B cell (primary cell): ENCODE data around the gene BMS1. TPM values are rescaled to one million over a fixed set of nuclear protein-coding genes. Genes with fewer than 3 reads are reported as not detected.

ENCODE experiments used
- ATAC-seq: fragments of 200-7000 bp; cut with Tn5 transposase; one replicate; pipeline ENCODE4 v1.10.0; 2021; ENCODE audit warnings: low read depth, mild to moderate bottlenecking, moderate number of reproducible peaks, moderate library complexity
- CTCF ChIA-PET: fragments of 350-600 bp; sonication (Branson Sonifier 250); formaldehyde crosslinking; loops from one replicate; lab custom pipeline; 2021; ENCODE audit warnings: antibody characterized with exemption, inconsistent platforms; lab: Charles Lee
- POLR2A ChIA-PET: fragments of 350-600 bp; sonication (Branson Sonifier 250); formaldehyde crosslinking; loops from one replicate; lab custom pipeline; 2021; ENCODE audit warnings: antibody characterized with exemption; lab: Charles Lee
- DNase-seq: peaks from one replicate; pipeline ENCODE4 v3.0.0; 2013
- H2AFZ ChIP-seq: 2 replicates; pipeline ENCODE4 v1.6.1; 2012; ENCODE audit warnings: mild to moderate bottlenecking, low read depth, low read length; ENCODE audit not compliant: insufficient read depth, poor library complexity, severe bottlenecking
- H3K27ac ChIP-seq, 2 donors: 1 replicate in 1 of 2; 2 replicates in 1 of 2; pipeline ENCODE4 v1.5.1; 2012 to 2013; ENCODE audit warnings: low read length in 2 of 2, mild to moderate bottlenecking in 2 of 2, moderate library complexity in 1 of 2
- H3K27me3 ChIP-seq, 4 experiments: fragments of 200-600 bp in 1 of 4; sonication (generic) in 1 of 4; replicated peaks in 1 of 4; 1 replicate in 2 of 4; 2 replicates in 2 of 4; pipeline versions ENCODE4 v1.6.1 to v1.7.0; 2013 to 2016; ENCODE audit warnings: low read length in 3 of 4, mild to moderate bottlenecking in 2 of 4, mixed read lengths in 1 of 4, moderate library complexity in 1 of 4; ENCODE audit not compliant: insufficient read depth in 4 of 4, control insufficient read depth in 3 of 4; ENCODE audit errors: control extremely low read depth in 1 of 4
- H3K36me3 ChIP-seq, 2 experiments: replicated peaks in 1 of 2; 1 replicate in 1 of 2; 2 replicates in 1 of 2; pipeline versions ENCODE4 v1.6.1 to v1.7.1; 2013; ENCODE audit warnings: low read length in 1 of 2; ENCODE audit not compliant: insufficient read depth in 2 of 2, control insufficient read depth in 1 of 2; ENCODE audit errors: control extremely low read depth in 1 of 2, extremely low read depth in 1 of 2
- H3K4me1 ChIP-seq, 2 donors: fragments of 200-600 bp in 1 of 2; sonication (generic) in 1 of 2; 1 replicate in 1 of 2; 2 replicates in 1 of 2; pipeline versions ENCODE4 v1.5.1 to v1.6.1; 2013 to 2017; ENCODE audit warnings: low read length in 2 of 2; ENCODE audit not compliant: control insufficient read depth in 2 of 2, insufficient read depth in 2 of 2
- H3K4me2 ChIP-seq: replicated peaks from 2 replicates; pipeline ENCODE3; 2012; ENCODE audit warnings: mild to moderate bottlenecking, low read depth, low read length; ENCODE audit not compliant: poor library complexity, severe bottlenecking
- H3K4me3 ChIP-seq, 5 experiments: fragments of 200-600 bp in 1 of 5; sonication (generic) in 1 of 5; 1 replicate in 3 of 5; 2 replicates in 2 of 5; pipeline versions ENCODE4 v1.5.1 to v1.7.0; 2011 to 2016; ENCODE audit warnings: low read length in 4 of 5, mild to moderate bottlenecking in 4 of 5, low read depth in 2 of 5, control low read depth in 1 of 5, moderate library complexity in 1 of 5; ENCODE audit not compliant: insufficient read depth in 1 of 5; ENCODE audit errors: control extremely low read depth in 1 of 5, extremely low read depth in 1 of 5
- H3K79me2 ChIP-seq: fragments of 200-600 bp; sonication (generic); one replicate; pipeline ENCODE4 v1.6.0; 2016; ENCODE audit warnings: low read length; ENCODE audit not compliant: control insufficient read depth, insufficient read depth
- H3K9ac ChIP-seq: fragments of 200-600 bp; sonication (generic); 2 replicates; pipeline ENCODE4 v1.6.1; 2017; ENCODE audit warnings: mild to moderate bottlenecking, low read length, moderate library complexity
- H3K9me3 ChIP-seq, 3 donors: one replicate each; pipeline versions ENCODE4 v1.6.1 to v1.7.1; 2013; ENCODE audit warnings: low read length in 2 of 3; ENCODE audit not compliant: control insufficient read depth in 2 of 3, insufficient read depth in 1 of 3; ENCODE audit errors: control extremely low read depth in 1 of 3
- H4K20me1 ChIP-seq: 2 replicates; pipeline ENCODE4 v1.6.0; 2012; ENCODE audit warnings: mild to moderate bottlenecking, low read length; ENCODE audit not compliant: insufficient read depth, control insufficient read depth, poor library complexity, severe bottlenecking
- H3K27ac Mint-ChIP-seq: one replicate; pipeline ENCODE4 v1.8.0; 2021; ENCODE audit warnings: mixed read lengths
- H3K27me3 Mint-ChIP-seq: one replicate; pipeline ENCODE4 v1.8.0; 2021; ENCODE audit warnings: mixed read lengths
- H3K4me1 Mint-ChIP-seq: one replicate; pipeline ENCODE4 v1.8.0; 2021; ENCODE audit warnings: mixed read lengths
- H3K4me3 Mint-ChIP-seq: one replicate; pipeline ENCODE4 v1.8.0; 2021; ENCODE audit warnings: mixed read lengths
- H3K9me3 Mint-ChIP-seq: one replicate; pipeline ENCODE4 v1.8.0; 2022; ENCODE audit warnings: mixed read lengths; ENCODE audit not compliant: insufficient read depth
- EZH2 ChIP-seq: IDR thresholded peaks from 2 replicates; pipeline ENCODE4 v1.6.1; 2012; ENCODE audit warnings: borderline replicate concordance, low read depth, mild to moderate bottlenecking, moderate library complexity, low read length; ENCODE audit not compliant: insufficient read depth, poor library complexity, severe bottlenecking
- WGBS: methylation state at CpG from one replicate; pipeline ENCODE4 v1.1.5; 2013; ENCODE audit warnings: missing lambda C conversion rate; ENCODE audit not compliant: insufficient coverage; 5-methylcytosine and 5-hydroxymethylcytosine counted together
- intact Hi-C: fragments of 100-400 bp; cut with micrococcal nuclease; formaldehyde crosslinking; loops from one replicate; pipeline ENCODE4 v1.10.0; 2022
- polyA plus RNA-seq: library from polyadenylated mRNA; depleted of rRNA; stranded (reverse); fragments of >200 nt; gene quantifications from 2 replicates; pipeline ENCODE4 v1.2.3, GENCODE V29; 2012
- total RNA-seq, 2 donors: library from RNA; stranded (reverse); fragments of 120-200 nt in 1 of 2; gene quantifications; 1 replicate in 1 of 2; 2 replicates in 1 of 2; pipeline versions ENCODE4 v1.2.3 to v1.2.4, GENCODE V29; 2013 to 2022
- TF ChIP-seq, protein P1 (sequence below): fragments of 200-600 bp; IDR thresholded peaks from one replicate; pipeline ENCODE4 v1.8.0; 2022; ENCODE audit warnings: antibody characterized with exemption, mild to moderate bottlenecking

The BMS1 gene
- total and polyA plus RNA-seq, 2 donors (not counting 1 experiment from before 2014, with no cell fraction given), result 3.1 to 17.5 TPM

GRCh38 chr10:42783181-42783549, 570 bp downstream of the BMS1 start:
- H3K27ac Mint-ChIP-seq, result peak overlapping the region; percentile 89
- peaks cover 23% of the 10 kb centered on the region for H3K79me2 ChIP-seq
- H3K4me1 ChIP-seq, result peaks cover 12 to 13% of the 10 kb centered on the region in 2 donors
- peaks cover 2 to 29% of the 10 kb centered on the region in 2 experiments for H3K36me3 ChIP-seq
- peak overlapping the region; percentile 93 for H2AFZ ChIP-seq
- peaks cover 4% of the 10 kb centered on the region for H3K27me3 Mint-ChIP-seq
- WGBS, result 16% methylated on average over 8 of the region's 11 CpGs
- H3K4me3 Mint-ChIP-seq, result peak overlapping the region; percentile 96
- no peaks in the 10 kb centered on the region for H3K9me3 Mint-ChIP-seq
- TF ChIP-seq EZH2, result no peak
- TF ChIP-seq, protein P1, sequence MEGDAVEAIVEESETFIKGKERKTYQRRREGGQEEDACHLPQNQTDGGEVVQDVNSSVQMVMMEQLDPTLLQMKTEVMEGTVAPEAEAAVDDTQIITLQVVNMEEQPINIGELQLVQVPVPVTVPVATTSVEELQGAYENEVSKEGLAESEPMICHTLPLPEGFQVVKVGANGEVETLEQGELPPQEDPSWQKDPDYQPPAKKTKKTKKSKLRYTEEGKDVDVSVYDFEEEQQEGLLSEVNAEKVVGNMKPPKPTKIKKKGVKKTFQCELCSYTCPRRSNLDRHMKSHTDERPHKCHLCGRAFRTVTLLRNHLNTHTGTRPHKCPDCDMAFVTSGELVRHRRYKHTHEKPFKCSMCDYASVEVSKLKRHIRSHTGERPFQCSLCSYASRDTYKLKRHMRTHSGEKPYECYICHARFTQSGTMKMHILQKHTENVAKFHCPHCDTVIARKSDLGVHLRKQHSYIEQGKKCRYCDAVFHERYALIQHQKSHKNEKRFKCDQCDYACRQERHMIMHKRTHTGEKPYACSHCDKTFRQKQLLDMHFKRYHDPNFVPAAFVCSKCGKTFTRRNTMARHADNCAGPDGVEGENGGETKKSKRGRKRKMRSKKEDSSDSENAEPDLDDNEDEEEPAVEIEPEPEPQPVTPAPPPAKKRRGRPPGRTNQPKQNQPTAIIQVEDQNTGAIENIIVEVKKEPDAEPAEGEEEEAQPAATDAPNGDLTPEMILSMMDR, result no peak
- H3K27ac ChIP-seq, result peak overlapping the region in 1 of 2 donors; percentile 81
- H3K4me2 ChIP-seq, result peak overlapping the region; percentile 76
- peaks cover 24% of the 10 kb centered on the region for H3K4me1 Mint-ChIP-seq
- H4K20me1 ChIP-seq, result no peaks in the 10 kb centered on the region
- peak overlapping the region; percentile 70 to 93 (median 85) for H3K4me3 ChIP-seq
- no peaks in the 10 kb centered on the region for H3K9me3 ChIP-seq
- ChIA-PET POLR2A (no interaction called here), CTCF (interaction anchor here (1.4 kb wide), 1 partner anchor 322 kb away, joined by 3 read pairs; no protein-coding TSS in a partner anchor)
- H3K27me3 ChIP-seq, result no peaks in the 10 kb centered on the region
- DNase-seq (no peak), ATAC-seq (no peak)
- peak overlapping the region; percentile 78 for H3K9ac ChIP-seq
- intact Hi-C loops, result loop anchor here (2.0 to 10.0 kb wide), 4 partner anchors 356 to 864 kb away; partner anchors contain the start of genes CSGALNACT2, HNRNPF, ZNF239 and ZNF32

- ChIA-PET POLR2A (no interaction called here), CTCF (no interaction called here)
- Histone ChIP-seq H4K20me1 (no peaks in the 10 kb centered on the region), H3K36me3 (peaks cover 2 to 42% of the 10 kb centered on the region in 2 experiments), H3K27me3 (no peaks in the 10 kb centered on the region), H3K9me3 (no peaks in the 10 kb centered on the region), H3K4me3 (no peak overlapping the region), H3K79me2 (peaks cover 23% of the 10 kb centered on the region), H3K9ac (no peak overlapping the region), H3K4me1 (peaks cover 12 to 13% of the 10 kb centered on the region in 2 donors), H2AFZ (no peak overlapping the region), H3K4me2 (no peak overlapping the region), H3K27ac (no peak overlapping the region)
- ATAC-seq, result no peak
- no peak for TF ChIP-seq EZH2
- intact Hi-C loops, result loop anchor here (10.0 kb wide), 1 partner anchor 789 kb away; the partner anchor contains the start of gene ZNF239
- DNase-seq, result no peak
- H3K4me1 Mint-ChIP-seq, result peaks cover 24% of the 10 kb centered on the region
- H3K9me3 Mint-ChIP-seq, result no peaks in the 10 kb centered on the region
- no peak overlapping the region for H3K27ac Mint-ChIP-seq
- 100% methylated on average over 1 of the region's 6 CpGs for WGBS
- H3K4me3 Mint-ChIP-seq, result no peak overlapping the region
- H3K27me3 Mint-ChIP-seq, result no peaks in the 10 kb centered on the region
Measured at GRCh38 chr10:42785759-42786158, 3.2 kb downstream of the BMS1 start.
